K562 (cell line): ENCODE data around the gene SFTPB.

Experiments used
- ADNP ChIP-seq: fragments of 200-800 bp; sonication (Bioruptor generic); IDR thresholded peaks from 2 replicates; pipeline ENCODE4 v1.6.1; 2016; ENCODE audit warnings: missing genetic modification characterization, missing compliant biosample characterization
- CREB3L1 ChIP-seq: fragments of 450-650 bp; IDR thresholded peaks from 2 replicates; pipeline ENCODE4 v1.6.1; 2014; ENCODE audit warnings: low read depth, mild to moderate bottlenecking, moderate library complexity, borderline replicate concordance
- EZH2 ChIP-seq: IDR thresholded peaks from 2 replicates; pipeline ENCODE4 v1.6.1; 2012; ENCODE audit warnings: low read depth, mild to moderate bottlenecking, inconsistent platforms, low read length, borderline replicate concordance
- FOXO4 ChIP-seq: fragments of 450-650 bp; formaldehyde crosslinking; IDR thresholded peaks from 2 replicates; pipeline ENCODE4 v1.4.0; 2020; ENCODE audit warnings: mild to moderate bottlenecking, moderate library complexity
- NR2F6 ChIP-seq: fragments of 450-650 bp; formaldehyde crosslinking; IDR thresholded peaks from 2 replicates; pipeline ENCODE4 v1.4.0; 2020; ENCODE audit warnings: mild to moderate bottlenecking
- PATZ1 ChIP-seq: fragments of 250-450 bp; sonication (Bioruptor Pico); IDR thresholded peaks from 2 replicates; pipeline ENCODE4 v1.5.0; 2020; ENCODE audit warnings: mild to moderate bottlenecking, borderline replicate concordance
- SIN3A ChIP-seq, 2 experiments: fragments of 150-350 bp in 1 of 2; IDR thresholded peaks; 2 replicates each; pipeline ENCODE4 v1.6.1; 2011 to 2016; ENCODE audit warnings: borderline replicate concordance in 2 of 2, low read depth in 2 of 2, low read length in 2 of 2, mild to moderate bottlenecking in 2 of 2, moderate library complexity in 2 of 2; ENCODE audit not compliant: control insufficient read depth in 1 of 2
- SNAPC5 ChIP-seq: fragments of 250-450 bp; sonication (Bioruptor Pico); IDR thresholded peaks from 2 replicates; pipeline ENCODE4 v1.8.0; 2021; ENCODE audit warnings: moderate library complexity, mild to moderate bottlenecking, inconsistent platforms
- TSHZ1 ChIP-seq: fragments of 250-450 bp; sonication (Bioruptor Pico); IDR thresholded peaks from 2 replicates; pipeline ENCODE4 v1.4.0; 2020; ENCODE audit warnings: mild to moderate bottlenecking, moderate library complexity
- ZBTB1 ChIP-seq: sonication (generic); formaldehyde crosslinking; IDR thresholded peaks from 2 replicates; pipeline ENCODE4 v1.8.1; 2023; ENCODE audit warnings: missing genetic modification reagents, low read depth, mild to moderate bottlenecking, borderline replicate concordance
- ZEB2 ChIP-seq: fragments of 450-650 bp; IDR thresholded peaks from 2 replicates; pipeline ENCODE4 v1.6.1; 2016
- ZNF354B ChIP-seq: fragments of 250-450 bp; sonication (Bioruptor Pico); IDR thresholded peaks from 2 replicates; pipeline ENCODE4 v1.4.0; 2020

GRCh38 chr2:85660725-85661124, 7.3 kb downstream of the SFTPB start:
- no peak for TF ChIP-seq ZNF354B (CRISPR knock-in tag)
- no peak for TF ChIP-seq FOXO4 (CRISPR knock-in tag)
- TF ChIP-seq ZEB2, result no peak
- no peak for TF ChIP-seq EZH2
- no peak for TF ChIP-seq TSHZ1
- no peak for TF ChIP-seq SNAPC5 (CRISPR knock-in tag)
- no peak for TF ChIP-seq ADNP (tag)
- no peak for TF ChIP-seq ZBTB1 (CRISPR knock-in tag)
- no peak for TF ChIP-seq PATZ1 (CRISPR knock-in tag)
- TF ChIP-seq SIN3A (IDR thresholded peaks at IDR 0.05; ENCODE audit: borderline replicate concordance in 2 of 2, control insufficient read depth in 1 of 2, low read depth in 2 of 2, low read length in 2 of 2), result no peak
- TF ChIP-seq CREB3L1, result no peak
- no peak for TF ChIP-seq NR2F6 (CRISPR knock-in tag)
